Left renal cortex interstitium (tissue), 4 donors: ENCODE results near the gene SLC47A2. TPM values are rescaled to one million over a fixed set of nuclear protein-coding genes. Genes with fewer than 3 reads are reported as not detected.
"Not testable (repeated sequence)": the region's sequence is repeated elsewhere in the genome, so short reads cannot be mapped to it uniquely, and the experiment has no call there.

Experiments
- DNase-seq, 4 donors: peaks; one replicate each; pipeline ENCODE4 v3.0.0-alpha.2; 2013; ENCODE audit warnings: low read depth in 4 of 4, low spot score in 2 of 4, missing footprints in 1 of 4
- polyA plus RNA-seq, 4 donors: library from polyadenylated mRNA; unstranded; fragments of 120-200 nt; gene quantifications; one replicate each; pipeline ENCODE4 v1.2.1, GENCODE V29; 2013; ENCODE audit not compliant: insufficient read length in 4 of 4

SLC47A2 gene
- polyA plus RNA-seq, 4 donors = 6.3 to 8.6 (median 7.1) TPM

DNA sequence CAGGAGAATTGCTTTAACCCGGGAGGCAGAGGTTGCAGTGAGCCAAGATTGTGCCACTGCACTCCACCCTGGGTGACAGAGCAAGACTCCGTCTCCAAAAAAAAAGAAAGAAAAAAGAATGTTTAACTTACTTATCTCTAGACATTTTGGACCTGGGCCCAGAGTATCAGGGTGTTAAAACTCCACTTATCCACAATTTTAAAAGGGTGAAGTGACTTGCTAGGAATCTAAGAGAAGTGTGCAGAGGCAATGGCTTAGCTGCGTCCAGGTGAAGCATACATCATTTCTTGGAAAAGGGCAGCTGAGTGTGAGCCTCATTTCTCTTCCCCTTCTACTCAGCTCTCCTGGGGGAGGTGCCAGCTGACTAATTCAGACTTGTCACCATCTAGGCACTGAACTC lies 42.8 kb downstream of the SLC47A2 start:
- no peak for DNase-seq

DNA sequence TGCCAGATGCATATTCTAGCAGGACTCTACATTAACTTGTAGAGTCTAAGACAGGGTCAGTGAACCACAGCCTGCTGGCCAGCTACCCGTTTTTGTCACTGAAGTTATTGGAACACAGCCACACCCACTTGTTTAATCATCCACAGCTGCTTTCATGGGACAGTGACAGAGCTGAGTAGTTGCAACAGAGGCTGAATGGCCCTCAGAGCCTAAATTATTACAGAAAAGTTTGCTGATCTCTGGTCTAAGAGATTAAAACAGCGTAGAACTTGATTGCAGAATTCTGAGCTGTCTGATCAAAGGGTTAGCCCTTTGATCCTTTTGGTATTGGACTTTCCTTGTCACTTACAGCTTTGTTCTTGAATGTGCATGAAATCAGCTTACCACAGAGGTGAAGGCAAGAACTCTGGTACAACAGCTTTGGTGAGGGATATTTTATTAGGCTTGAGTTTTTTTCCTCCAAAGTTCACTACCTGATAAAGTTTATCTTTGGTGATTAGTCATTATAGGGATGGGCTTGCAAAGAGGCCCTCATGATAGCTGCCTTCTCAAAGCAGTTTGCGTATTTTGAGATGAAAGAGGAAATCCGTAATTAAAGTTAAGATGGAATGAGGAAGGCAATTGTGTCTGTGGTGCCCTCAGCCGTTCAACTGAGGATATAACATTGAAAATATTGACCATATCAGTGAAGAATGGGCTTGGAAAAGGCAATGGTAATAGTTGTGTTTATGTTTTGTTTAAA lies 44.2 kb downstream of the SLC47A2 start:
- DNase-seq = peak in 1 of 4 donors; percentile 51

DNA sequence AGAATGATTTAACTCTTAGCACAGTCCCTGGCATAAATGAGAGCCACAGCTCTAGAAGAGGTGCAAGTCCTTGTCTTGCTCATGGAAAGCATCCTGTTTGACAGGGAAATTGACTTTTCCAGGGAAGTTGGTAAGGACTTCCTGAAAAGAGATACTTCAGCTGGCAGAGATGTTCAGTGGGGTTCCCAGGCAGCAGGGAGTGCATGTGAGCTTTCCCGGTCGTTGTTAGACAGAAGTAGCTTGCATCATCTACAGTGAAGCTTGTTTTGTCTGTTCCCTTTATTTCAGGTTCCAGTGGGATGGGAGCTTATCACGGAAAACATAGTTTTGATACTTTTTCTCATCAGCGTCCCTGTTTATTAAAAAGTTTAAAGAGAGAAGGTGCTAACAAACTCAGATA lies 45.0 kb downstream of the SLC47A2 start:
- DNase-seq = no peak

DNA sequence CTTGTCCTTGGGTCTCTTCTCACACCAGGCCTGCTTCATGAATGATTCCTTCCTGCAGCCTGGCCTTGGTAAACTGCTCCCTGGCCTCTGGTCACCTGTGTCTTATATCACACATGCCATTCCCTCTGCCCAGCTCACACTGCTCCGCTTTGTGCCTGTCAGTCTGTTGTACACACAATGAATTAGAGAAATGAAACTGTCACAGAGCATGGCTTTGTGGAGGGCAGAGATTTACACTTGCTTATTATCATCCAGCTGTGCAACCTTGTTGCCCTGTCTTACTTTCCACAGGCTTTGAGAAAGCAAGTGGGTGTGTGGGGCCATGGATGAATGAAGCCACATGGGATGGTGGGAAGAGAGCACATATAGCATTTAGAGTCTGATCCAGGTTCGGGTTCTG lies 45.5 kb downstream of the SLC47A2 start:
- no peak for DNase-seq

DNA sequence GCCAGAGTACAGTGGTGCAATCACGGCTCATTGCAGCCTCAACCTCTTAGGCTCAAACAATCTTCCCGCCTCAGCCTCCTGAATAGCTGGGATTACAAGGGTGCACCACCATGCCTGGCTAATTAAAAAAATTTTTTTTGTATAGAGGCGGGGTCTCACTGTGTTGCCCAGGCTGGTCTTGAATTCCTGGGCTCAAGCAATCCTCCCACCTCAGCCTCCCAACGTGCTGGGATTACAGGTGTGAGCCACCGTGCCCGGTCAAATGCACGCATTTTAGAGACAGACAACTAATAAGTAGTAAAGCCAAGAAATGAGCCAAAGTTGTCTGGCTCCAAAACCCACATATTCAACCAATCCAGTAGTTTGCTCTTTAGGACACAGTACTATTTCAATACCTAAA lies 46.7 kb downstream of the SLC47A2 start:
- not testable (repeated sequence) for DNase-seq

DNA sequence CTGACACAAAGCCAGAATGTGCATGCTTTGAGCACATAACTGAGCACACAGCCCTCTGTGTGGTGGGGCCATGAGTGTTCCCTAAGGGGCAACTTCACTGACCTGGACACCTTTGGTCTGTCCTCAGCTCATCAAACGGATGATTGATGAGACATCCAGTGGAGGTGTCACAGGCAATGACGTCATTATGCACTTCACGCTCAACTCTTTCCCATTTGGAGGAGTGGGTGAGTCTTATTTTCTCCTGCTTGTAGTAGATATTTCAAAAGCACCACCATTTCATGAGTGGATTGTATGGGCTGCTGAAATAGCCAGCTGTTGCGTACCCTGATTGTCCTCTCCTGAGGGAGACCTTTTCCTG lies 51.6 kb downstream of the SLC47A2 start:
- DNase-seq = no peak

DNA sequence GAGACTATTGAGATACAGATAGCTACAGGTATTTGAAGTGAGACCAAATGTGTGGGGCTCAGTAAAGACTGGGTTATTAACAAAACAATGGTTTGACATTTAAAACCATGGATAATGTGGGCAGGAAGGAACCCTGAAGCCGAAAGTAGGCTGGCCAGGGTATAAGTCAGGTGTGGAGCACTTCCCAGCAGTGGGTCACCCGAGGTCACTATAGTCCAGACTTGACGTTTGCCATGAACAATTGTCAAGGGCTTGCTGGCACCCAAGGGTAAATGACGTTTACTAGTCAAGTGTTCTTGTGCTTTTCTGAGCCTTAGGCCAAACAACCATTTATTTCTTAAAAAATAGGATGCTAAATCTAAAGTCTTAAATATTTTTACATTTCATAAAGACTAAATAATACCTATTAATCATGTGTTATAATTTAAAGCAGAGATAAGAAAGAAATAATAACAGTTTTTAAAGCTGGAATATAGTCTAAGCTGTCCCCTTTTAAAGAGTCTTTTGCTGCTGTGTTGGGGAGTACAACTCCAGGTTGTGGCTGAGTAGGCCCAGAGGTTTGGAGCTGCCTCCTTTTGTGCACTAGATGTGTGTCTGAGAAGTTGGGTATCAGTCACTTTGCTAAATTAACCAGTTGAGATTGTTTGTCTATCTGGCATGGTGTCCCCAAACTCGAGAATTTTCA lies 52.1 kb downstream of the SLC47A2 start:
- no peak for DNase-seq

DNA sequence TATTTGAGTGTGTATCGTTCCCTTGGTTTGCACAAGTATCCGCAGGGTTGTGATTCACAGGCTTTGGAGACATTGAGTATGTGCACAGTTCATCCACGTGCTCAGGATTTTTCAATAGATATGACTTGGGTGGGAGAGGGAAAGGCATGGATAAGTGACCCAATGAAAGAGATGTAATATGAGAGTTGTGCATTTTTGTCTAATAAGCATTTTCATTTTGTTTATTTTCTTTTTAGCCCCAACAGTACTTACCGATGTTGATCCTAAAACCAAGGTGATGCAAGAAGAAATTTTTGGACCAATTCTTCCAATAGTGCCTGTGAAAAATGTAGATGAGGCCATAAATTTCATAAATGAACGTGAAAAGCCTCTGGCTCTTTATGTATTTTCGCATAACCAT lies 53.3 kb downstream of the SLC47A2 start:
- no peak for DNase-seq

DNA sequence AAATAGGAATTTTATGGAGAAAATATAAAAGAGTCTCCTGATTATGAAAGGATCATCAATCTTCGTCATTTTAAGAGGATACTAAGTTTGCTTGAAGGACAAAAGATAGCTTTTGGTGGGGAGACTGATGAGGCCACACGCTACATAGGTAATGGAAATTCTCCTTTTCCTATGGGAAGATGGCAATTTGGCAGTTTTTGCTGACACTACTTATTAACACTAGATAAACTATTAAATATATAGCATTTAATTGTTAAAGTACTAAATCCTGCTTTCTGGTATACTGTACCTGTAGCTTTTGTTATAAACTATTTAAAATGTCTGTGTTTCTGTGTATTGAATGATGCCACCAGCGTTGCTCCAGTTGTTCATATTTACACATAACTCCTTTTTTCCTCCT lies 55.3 kb downstream of the SLC47A2 start:
- DNase-seq = no peak

DNA sequence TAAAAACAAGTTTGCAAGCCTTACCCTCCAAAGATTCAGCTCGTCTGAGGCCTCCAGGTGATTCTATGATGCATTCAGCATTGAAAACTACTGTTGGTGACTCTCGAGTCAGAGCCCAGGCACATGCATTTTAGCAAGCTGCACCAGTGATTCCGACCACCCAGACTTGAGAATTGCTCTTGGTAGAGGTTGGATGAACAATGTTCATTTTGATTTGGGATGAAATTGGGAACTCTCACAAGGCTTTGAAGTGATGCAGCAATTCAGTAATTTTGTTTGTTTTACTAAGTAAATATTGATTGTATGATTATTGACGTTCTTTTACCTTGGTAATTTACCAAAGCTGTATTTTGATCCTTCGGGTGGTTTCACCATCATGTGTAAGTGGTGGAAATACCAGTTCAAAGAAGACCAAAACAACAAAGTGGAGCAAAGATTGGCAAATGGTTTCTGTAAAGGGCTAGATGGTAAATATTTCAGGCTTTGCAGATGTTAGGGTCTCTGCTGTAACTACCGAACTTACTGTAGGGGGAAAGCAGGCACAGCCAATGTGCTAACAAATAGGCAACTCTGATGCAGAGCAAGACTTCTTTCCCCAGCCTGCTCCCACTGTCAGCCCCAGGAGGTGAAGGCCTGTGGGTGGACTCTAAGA lies 56.0 kb downstream of the SLC47A2 start:
- DNase-seq = no peak

DNA sequence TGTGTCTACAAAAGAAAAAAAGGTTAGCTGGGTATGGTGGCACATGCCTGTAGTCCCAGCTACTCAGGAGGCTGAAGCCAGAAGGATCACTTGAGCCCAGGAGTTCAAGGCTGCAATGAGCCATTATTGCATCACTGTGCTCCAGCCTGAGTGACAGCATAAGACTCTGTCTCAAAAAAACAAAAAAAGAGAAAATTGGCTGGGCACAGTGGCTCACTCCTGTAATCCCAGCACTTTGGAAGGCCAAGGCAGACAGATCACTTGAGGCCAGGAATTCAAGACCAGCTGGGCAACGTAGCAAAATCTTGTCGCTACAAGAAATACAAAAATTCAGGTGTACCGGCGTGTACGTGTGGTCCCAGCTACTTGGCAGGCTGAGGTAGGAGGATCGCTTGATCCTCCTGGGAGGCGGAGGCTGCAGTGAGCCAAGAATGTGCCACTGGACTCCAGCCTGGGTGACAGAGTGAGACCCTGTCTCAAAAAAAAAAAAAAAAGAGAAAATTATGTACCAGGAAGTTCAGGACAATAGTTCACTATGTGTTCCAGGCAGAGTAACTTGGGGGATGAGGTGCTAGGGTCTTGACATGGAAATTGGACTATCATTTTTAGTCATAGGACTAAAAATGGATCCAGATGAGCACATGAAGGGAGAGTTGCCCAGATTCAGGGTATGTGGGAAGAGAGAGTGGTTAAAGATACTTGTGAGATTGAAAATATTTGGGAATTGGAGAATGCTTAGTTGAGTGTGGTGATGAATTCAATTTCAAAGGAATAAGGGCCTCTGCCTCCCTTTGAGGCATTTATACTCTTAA lies 56.8 kb downstream of the SLC47A2 start:
- no peak for DNase-seq

DNA sequence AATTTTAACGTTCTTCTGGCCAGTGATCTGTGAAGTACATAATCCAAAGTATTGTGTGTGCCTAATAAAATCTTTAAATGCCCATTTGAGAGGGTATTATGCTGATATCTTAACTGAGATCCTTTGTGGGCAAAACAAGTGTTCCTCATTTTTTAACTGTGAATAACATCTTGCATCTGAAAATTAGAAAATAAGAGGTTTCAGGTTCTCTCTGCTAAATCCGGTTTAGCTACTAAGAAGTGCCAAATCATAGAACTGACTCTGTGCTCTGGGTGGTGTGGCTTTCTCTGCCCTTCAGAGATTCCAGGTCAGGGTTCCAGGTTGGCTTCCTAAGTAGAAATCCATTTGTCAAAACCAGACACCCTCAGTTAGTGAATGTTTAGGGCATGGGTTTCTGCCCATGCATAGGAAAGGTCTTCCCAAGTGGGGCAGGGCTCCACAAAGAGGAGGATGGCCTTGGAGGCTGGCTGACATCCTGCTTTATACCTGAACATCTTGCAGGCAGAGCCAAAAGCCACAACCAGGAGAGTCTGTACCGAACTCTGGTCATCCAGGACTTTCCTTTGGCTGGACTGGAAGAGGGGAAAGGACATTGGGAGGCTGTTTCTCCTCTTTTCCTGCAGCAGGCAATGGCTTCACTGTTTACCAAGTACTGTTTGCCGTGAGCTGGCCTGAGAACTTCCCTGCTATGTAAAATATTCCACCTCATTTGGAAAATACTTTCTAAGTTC lies 59.4 kb downstream of the SLC47A2 start:
- no peak for DNase-seq

DNA sequence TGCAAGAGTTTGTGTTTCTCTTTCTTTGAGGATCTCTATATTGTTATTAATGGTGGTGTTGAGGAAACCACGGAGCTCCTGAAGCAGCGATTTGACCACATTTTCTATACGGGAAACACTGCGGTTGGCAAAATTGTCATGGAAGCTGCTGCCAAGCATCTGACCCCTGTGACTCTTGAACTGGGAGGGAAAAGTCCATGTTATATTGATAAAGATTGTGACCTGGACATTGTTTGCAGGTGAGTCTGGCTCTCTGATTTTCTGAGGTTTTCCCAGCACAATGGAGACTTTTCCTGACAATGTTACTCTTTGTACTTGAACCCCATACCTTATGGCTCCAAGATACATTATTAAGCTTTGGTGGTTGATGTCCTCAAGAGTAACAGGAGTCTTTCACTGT lies 60.0 kb downstream of the SLC47A2 start:
- no peak for DNase-seq

DNA sequence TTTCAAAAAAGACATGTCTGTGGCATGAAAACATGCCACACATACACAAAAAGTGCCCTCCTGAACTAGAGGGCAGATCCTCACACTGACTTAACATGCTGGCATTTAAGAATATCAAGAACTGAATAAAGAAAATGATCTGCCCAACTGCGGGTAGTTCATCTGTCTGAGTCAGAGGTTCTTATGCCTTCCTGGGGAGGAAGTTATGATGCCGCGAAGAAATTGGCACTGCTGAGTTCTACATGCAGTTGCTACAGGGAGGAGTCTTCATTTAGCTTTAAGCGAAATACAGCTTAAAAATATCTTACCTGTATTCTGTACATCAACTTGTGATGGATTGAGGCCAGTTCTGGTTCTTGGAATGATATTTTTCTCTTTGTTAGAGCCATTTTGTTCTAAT lies 61.5 kb downstream of the SLC47A2 start:
- no peak for DNase-seq

DNA sequence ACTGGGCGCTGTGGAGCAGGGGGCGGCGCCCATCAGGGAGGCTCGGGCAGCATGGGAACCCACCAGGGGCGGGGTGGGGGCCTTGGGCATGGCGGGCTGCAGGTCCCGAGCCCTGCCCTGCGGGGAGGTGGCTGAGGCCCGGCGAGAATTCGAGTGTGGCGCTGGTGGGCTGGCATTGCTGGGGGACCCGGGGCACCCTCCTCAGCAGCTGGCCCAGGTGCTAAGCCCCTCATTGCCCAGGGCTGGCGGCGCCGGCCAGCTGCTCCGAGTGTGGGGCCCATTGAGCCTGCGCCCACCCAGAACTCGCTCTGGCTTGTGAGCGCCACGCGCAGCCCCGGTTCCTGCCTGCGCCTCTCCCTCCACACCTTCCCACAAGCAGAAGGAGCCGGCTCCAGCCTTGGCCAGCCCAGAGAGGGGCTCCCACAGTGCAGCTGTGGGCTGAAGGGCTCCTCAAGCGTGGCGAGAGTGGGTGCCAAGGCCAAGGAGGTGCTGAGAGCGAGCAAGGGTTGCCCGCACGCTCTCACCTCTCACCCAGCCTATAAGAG lies 62.0 kb downstream of the SLC47A2 start:
- DNase-seq = no peak

DNA sequence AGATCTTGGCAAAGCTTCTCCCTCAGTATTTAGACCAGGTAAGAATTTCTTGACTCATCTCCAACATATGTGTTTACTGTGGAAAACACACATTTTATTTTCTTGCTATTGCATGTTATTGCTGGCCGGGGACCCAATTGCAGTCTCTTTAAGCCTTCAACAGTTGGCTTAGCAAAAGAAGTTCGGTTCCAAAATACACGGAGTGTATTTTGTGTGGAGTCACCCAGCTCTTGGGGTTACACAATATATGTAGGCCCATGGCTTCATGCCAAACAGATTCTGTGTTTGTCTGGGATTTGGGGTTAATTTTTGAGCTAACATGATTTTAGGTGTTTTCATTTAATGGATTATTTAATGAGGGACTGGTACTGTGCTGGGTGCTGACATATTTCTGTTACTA lies 63.8 kb downstream of the SLC47A2 start:
- DNase-seq = no peak

DNA sequence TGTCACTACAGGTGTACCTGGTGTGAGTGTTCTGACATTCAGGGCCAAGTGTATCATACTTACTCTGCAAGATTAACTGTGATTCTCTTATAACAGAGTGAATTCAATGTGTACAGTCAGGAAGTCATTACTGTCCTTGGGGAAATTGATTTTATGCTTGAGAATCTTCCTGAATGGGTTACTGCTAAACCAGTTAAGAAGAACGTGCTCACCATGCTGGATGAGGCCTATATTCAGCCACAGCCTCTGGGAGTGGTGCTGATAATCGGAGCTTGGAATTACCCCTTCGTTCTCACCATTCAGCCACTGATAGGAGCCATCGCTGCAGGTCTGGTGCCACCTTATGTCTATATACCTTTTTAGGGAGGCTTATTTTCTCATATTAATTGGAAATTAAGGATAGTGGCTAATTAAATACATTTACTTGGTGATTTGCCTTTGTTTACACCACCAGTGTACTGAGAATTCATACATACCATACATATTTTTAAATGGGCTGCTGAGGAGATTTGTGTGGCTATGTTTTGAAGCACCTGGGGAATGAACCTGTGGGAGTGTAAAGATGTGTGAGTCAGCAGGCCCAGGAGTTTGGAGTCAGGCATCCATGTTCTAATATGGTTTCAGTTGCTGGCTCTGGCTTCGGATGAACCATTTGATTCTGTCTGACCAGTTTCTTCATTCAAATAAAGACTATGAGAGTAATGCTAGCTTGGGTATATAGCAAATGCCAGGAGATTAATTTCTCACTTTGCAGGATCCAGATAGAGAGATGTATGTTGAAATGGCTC lies 64.7 kb downstream of the SLC47A2 start:
- DNase-seq = no peak

DNA sequence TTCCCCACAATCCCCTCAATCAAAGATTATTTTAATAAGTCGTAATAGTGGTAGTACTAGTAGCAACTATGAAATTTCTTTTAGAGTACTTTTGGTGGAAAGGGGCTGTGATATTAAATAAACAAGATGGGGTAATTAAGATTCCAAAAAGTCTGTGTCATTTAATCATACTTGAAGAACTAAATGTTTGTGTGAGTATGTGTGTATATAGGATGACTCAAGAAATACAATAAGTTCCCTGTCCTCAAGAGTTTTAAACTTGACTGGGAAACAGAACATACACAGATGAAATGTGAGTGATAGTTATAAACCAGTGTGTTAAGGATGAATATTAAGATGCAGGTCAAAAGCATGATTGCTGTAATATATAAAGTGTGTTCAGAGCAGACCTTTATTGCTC lies 65.6 kb downstream of the SLC47A2 start:
- DNase-seq = no peak

DNA sequence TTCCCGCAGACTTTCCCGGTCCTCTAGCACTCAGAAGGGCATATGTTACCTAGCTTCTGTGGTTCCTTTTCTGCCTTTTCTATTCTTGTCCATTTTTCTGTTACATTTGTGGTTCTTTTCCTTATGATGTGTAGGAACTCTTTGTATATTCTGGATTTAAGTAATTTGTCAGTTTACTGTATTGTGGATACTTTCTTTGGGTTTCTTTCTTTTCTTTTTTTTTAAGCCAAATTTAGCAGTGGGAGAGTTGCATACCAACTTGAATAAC lies 67.2 kb downstream of the SLC47A2 start:
- no peak for DNase-seq
